Neural progenitor cell (in vitro differentiated cells): ENCODE results near the gene PPP1R36. TPM values are rescaled to one million over a fixed set of nuclear protein-coding genes. Genes with fewer than 3 reads are reported as not detected.

Experiments
- DNase-seq: peaks from one replicate; pipeline ENCODE4 v3.0.0-alpha.2; 2016; ENCODE audit warnings: low spot score
- H2AFZ ChIP-seq: fragments of 200-600 bp; sonication (generic); replicated peaks from 2 replicates; pipeline ENCODE4 v1.6.1; 2016; ENCODE audit warnings: antibody characterized with exemption
- H3F3A ChIP-seq: fragments of 200-600 bp; sonication (generic); 2 replicates; pipeline ENCODE4 v1.6.1; 2016; ENCODE audit warnings: antibody characterized with exemption, low read depth
- H3K27ac ChIP-seq: fragments of 200-600 bp; sonication (generic); 2 replicates; pipeline ENCODE4 v1.5.1; 2016; ENCODE audit warnings: mild to moderate bottlenecking
- H3K27me3 ChIP-seq: fragments of 200-600 bp; sonication (generic); 2 replicates; pipeline ENCODE4 v1.6.1; 2016; ENCODE audit warnings: mild to moderate bottlenecking, moderate library complexity
- H3K36me3 ChIP-seq: fragments of 200-600 bp; sonication (generic); 2 replicates; pipeline ENCODE4 v1.5.1; 2016
- H3K4me1 ChIP-seq: fragments of 200-600 bp; sonication (generic); 2 replicates; pipeline ENCODE4 v1.6.1; 2016; ENCODE audit warnings: mixed run types
- H3K4me2 ChIP-seq: fragments of 200-600 bp; sonication (generic); 2 replicates; pipeline ENCODE4 v1.6.1; 2016
- H3K4me3 ChIP-seq: fragments of 200-600 bp; sonication (generic); 2 replicates; pipeline ENCODE4 v1.5.1; 2016
- H3K79me2 ChIP-seq: fragments of 200-600 bp; sonication (generic); 2 replicates; pipeline ENCODE4 v1.6.1; 2016; ENCODE audit warnings: low read depth
- H3K9ac ChIP-seq: fragments of 200-600 bp; sonication (generic); 2 replicates; pipeline ENCODE4 v1.6.1; 2016
- H3K9me3 ChIP-seq: fragments of 200-600 bp; sonication (generic); 2 replicates; pipeline ENCODE4 v1.5.1; 2016; ENCODE audit warnings: low read depth
- H4K20me1 ChIP-seq: fragments of 200-600 bp; sonication (generic); 2 replicates; pipeline ENCODE4 v1.6.1; 2016; ENCODE audit warnings: low read depth
- H3K27ac Mint-ChIP-seq: 3 replicates; pipeline ENCODE4 v1.8.0; 2021; ENCODE audit warnings: mixed read lengths
- H3K27me3 Mint-ChIP-seq: 2 replicates; pipeline ENCODE4 v1.8.0; 2022; ENCODE audit warnings: low read depth, mild to moderate bottlenecking, inconsistent platforms, moderate library complexity, mixed read lengths; ENCODE audit not compliant: insufficient read depth
- H3K36me3 Mint-ChIP-seq: 3 replicates; pipeline ENCODE4 v1.8.0; 2021; ENCODE audit warnings: mixed read lengths
- H3K4me1 Mint-ChIP-seq: 3 replicates; pipeline ENCODE4 v1.8.0; 2021; ENCODE audit warnings: mixed read lengths
- H3K4me3 Mint-ChIP-seq: 3 replicates; pipeline ENCODE4 v1.8.0; 2021; ENCODE audit warnings: mild to moderate bottlenecking, moderate library complexity, mixed read lengths
- H3K9me3 Mint-ChIP-seq: 3 replicates; pipeline ENCODE4 v1.8.0; 2020; ENCODE audit warnings: mixed read lengths
- EZH2 ChIP-seq: fragments of 200-600 bp; sonication (generic); IDR thresholded peaks from 2 replicates; pipeline ENCODE4 v1.6.1; 2017; ENCODE audit warnings: antibody characterized with exemption, mild to moderate bottlenecking, moderate library complexity
- EZH2phosphoT487 ChIP-seq: fragments of 200-600 bp; sonication (generic); IDR thresholded peaks from 2 replicates; pipeline ENCODE4 v1.6.1; 2017; ENCODE audit warnings: antibody characterized with exemption
- total RNA-seq: library from RNA; depleted of rRNA; stranded (reverse); fragments of >200 nt; gene quantifications from 2 replicates; pipeline ENCODE4 v1.2.3, GENCODE V29; 2015; ENCODE audit warnings: low replicate concordance
- TF ChIP-seq, protein P1 (sequence below): fragments of 200-600 bp; sonication (generic); IDR thresholded peaks from 2 replicates; pipeline ENCODE4 v1.5.1; 2017; ENCODE audit warnings: antibody characterized with exemption, mild to moderate bottlenecking

Gene PPP1R36
- total RNA-seq, 1 donor from 2014 or later, result not detected

DNA sequence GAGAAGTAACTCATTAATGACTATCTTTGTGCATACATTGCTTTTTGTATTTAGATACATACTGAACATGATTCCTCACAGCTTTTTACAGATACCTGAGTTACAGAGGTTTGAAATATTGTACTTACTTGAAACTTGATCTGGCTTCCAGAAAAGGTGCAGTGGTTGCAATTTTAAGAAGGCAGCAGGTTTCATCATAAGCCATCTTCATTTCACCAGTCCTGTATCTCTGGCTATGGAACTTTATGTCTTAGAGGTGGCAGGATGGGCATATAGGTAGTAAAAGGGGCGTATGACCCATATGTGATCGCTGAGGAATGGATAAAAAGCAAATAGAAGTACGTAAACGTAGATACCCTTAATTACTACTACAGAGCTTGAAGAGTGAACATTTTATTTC is 31.5 kb upstream of the PPP1R36 start:
- H3K9me3 Mint-ChIP-seq, result no peaks in the 10 kb centered on the region
- no peak overlapping the region for H3K4me3 ChIP-seq
- peaks cover 78% of the 10 kb centered on the region for H3K79me2 ChIP-seq
- no peaks in the 10 kb centered on the region for H3K36me3 ChIP-seq
- H3K4me1 ChIP-seq, result no peaks in the 10 kb centered on the region
- no peak for DNase-seq
- no peak overlapping the region for H3K27ac Mint-ChIP-seq
- no peaks in the 10 kb centered on the region for H3K9me3 ChIP-seq
- peaks cover 38% of the 10 kb centered on the region for H4K20me1 ChIP-seq
- no peak overlapping the region for H2AFZ ChIP-seq
- TF ChIP-seq, protein P1, sequence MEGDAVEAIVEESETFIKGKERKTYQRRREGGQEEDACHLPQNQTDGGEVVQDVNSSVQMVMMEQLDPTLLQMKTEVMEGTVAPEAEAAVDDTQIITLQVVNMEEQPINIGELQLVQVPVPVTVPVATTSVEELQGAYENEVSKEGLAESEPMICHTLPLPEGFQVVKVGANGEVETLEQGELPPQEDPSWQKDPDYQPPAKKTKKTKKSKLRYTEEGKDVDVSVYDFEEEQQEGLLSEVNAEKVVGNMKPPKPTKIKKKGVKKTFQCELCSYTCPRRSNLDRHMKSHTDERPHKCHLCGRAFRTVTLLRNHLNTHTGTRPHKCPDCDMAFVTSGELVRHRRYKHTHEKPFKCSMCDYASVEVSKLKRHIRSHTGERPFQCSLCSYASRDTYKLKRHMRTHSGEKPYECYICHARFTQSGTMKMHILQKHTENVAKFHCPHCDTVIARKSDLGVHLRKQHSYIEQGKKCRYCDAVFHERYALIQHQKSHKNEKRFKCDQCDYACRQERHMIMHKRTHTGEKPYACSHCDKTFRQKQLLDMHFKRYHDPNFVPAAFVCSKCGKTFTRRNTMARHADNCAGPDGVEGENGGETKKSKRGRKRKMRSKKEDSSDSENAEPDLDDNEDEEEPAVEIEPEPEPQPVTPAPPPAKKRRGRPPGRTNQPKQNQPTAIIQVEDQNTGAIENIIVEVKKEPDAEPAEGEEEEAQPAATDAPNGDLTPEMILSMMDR, result no peak
- TF ChIP-seq EZH2 (no peak), EZH2phosphoT487 (no peak)
- no peak overlapping the region for H3K4me2 ChIP-seq
- no peaks in the 10 kb centered on the region for H3K36me3 Mint-ChIP-seq
- H3K4me3 Mint-ChIP-seq, result no peak overlapping the region
- H3K9ac ChIP-seq, result no peak overlapping the region
- H3K27me3 ChIP-seq, result no peaks in the 10 kb centered on the region
- no peaks in the 10 kb centered on the region for H3K4me1 Mint-ChIP-seq
- no peak overlapping the region for H3K27ac ChIP-seq
- H3K27me3 Mint-ChIP-seq, result peaks cover 2% of the 10 kb centered on the region
- peaks cover 8% of the 10 kb centered on the region for H3F3A ChIP-seq

DNA sequence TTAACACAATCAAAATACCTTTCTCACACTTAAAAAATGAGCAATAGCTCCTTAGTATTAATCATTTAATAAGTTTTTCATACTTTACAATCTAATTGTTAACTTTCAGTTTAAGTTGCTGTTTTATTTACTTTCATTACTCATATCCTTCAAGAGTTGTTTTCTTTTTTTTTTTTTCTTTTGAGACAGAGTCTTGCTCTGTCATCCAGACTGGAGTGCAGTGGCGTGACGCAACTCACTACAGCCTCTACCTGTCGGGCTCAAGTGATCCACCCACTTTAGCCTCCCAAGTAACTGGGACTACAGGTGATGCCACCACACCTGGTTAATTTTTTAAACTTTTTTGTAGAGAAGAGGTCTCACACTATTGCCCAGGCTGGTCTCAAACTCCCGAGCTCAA is 29.1 kb upstream of the PPP1R36 start:
- Histone ChIP-seq H4K20me1 (peaks cover 22% of the 10 kb centered on the region), H3K27ac (no peak overlapping the region)

DNA sequence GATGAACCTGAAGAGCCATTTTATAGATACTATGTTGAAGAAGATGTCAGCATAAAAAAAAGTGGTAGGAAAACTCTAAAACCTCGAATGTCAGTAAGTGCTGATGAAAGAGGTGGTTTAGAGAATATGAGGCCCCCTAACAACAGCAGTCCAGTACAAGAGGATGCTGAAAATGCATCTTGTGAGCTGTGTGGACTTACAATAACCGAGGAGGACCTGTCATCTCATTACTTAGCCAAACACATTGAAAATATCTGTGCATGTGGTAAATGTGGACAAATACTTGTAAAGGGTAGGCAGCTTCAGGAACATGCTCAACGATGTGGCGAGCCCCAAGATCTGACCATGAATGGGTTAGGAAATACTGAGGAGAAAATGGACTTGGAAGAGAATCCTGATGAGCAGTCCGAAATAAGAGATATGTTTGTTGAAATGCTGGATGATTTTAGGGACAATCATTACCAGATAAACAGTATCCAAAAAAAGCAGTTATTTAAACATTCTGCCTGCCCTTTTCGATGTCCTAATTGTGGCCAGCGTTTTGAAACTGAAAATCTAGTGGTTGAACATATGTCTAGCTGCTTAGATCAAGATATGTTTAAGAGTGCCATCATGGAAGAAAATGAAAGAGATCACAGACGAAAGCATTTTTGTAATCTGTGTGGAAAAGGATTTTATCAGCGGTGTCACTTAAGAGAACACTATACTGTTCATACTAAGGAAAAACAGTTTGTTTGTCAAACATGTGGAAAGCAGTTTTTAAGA is 27.0 kb upstream of the PPP1R36 start:
- H3K4me1 ChIP-seq, result no peaks in the 10 kb centered on the region
- H3K9me3 ChIP-seq, result no peaks in the 10 kb centered on the region
- Mint-ChIP-seq H3K4me1 (no peaks in the 10 kb centered on the region), H3K9me3 (no peaks in the 10 kb centered on the region), H3K27ac (no peak overlapping the region), H3K27me3 (peaks cover 2% of the 10 kb centered on the region), H3K4me3 (no peak overlapping the region), H3K36me3 (peaks cover 3% of the 10 kb centered on the region)
- DNase-seq, result no peak
- H3K4me3 ChIP-seq, result no peak overlapping the region
- H3K9ac ChIP-seq, result no peak overlapping the region
- TF ChIP-seq EZH2 (no peak), EZH2phosphoT487 (no peak)
- TF ChIP-seq, protein P1, result no peak
- no peak overlapping the region for H3K4me2 ChIP-seq
- no peaks in the 10 kb centered on the region for H3K27me3 ChIP-seq
- H2AFZ ChIP-seq, result no peak overlapping the region
- no peak overlapping the region for H3K27ac ChIP-seq
- H3F3A ChIP-seq, result peaks cover 21% of the 10 kb centered on the region
- no peaks in the 10 kb centered on the region for H3K36me3 ChIP-seq
- peaks cover 33% of the 10 kb centered on the region for H3K79me2 ChIP-seq
- H4K20me1 ChIP-seq, result peaks cover 9% of the 10 kb centered on the region

More for the DNA sequence above, 29.1 kb upstream of the PPP1R36 start:
- Histone ChIP-seq H3K4me2 (no peak overlapping the region), H3K4me3 (no peak overlapping the region), H3F3A (peaks cover 18% of the 10 kb centered on the region), H2AFZ (no peak overlapping the region), H3K9ac (no peak overlapping the region), H3K9me3 (no peaks in the 10 kb centered on the region), H3K4me1 (no peaks in the 10 kb centered on the region), H3K27me3 (no peaks in the 10 kb centered on the region), H3K36me3 (no peaks in the 10 kb centered on the region), H3K79me2 (peaks cover 54% of the 10 kb centered on the region)
- H3K27ac Mint-ChIP-seq, result no peak overlapping the region
- TF ChIP-seq EZH2phosphoT487 (no peak), EZH2 (no peak)
- TF ChIP-seq, protein P1, result no peak
- no peaks in the 10 kb centered on the region for H3K4me1 Mint-ChIP-seq
- H3K9me3 Mint-ChIP-seq, result no peaks in the 10 kb centered on the region
- DNase-seq, result no peak
- H3K27me3 Mint-ChIP-seq, result peaks cover 2% of the 10 kb centered on the region
- no peaks in the 10 kb centered on the region for H3K36me3 Mint-ChIP-seq
- no peak overlapping the region for H3K4me3 Mint-ChIP-seq
